AG08395 (cell line): ENCODE results near the gene BLACAT1.
"Not testable (repeated sequence)": the region's sequence is repeated elsewhere in the genome, so short reads cannot be mapped to it uniquely, and the experiment has no call there.

Source experiments
- DNase-seq: peaks from one replicate; pipeline ENCODE4 v3.0.0; 2012; ENCODE audit warnings: mixed read lengths, low spot score

Gene BLACAT1

DNA sequence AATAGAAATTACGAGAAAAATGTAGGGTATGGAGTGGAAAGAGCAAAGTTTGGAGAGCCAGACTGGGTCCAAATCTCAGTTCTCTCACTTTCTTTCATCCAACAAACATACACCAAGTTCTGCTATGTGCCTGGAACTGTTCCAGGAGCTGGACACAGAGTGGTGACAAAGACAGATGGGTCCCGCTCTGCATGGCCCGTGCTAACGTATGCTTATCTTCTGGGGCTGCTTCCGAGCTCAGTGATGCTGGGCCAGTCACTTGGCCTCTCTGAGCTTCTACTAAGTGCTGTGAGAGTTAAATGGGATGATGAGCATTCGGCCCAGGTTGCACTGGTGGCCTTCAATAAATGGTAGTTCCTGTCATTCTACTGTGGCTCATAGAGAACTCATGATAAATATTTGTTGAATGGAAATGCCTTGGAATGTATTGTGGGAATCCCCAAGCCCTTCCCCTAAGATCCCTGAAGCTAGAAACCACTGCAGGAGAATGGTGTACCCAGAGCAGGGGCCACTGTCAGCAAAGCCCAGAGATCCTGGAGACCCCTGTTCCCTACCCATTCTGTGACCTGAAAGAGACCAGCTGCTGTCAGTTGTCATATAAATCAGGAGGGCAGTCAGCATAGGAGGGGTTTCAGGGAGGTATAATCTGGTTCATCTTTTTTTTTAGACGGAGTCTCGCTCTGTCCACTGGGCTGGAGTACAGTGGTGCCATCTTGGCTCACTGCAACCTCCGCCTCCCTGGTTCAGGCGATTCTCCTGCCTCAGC, 37.8 kb downstream of the BLACAT1 start:
- DNase-seq, result no peak

DNA sequence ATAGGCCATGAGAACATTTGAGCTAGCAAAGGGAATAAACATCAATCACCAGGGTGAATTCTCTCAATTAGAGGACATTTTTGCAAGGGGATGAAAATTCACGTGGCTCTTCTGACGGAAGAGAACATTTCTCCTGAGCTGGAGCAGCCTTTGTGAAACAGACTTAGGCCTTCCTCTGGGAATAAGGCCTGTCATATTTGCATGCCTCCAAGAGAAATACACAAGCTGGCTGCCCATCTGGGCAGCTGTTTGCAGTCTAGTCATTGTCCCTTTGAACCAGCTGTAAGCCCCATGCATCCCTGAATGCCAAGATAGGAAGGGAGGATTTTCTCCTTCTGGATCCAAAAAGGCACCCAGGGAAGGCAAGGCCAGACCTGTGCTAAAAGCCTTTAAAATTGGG, 39.5 kb downstream of the BLACAT1 start:
- DNase-seq, result no peak

DNA sequence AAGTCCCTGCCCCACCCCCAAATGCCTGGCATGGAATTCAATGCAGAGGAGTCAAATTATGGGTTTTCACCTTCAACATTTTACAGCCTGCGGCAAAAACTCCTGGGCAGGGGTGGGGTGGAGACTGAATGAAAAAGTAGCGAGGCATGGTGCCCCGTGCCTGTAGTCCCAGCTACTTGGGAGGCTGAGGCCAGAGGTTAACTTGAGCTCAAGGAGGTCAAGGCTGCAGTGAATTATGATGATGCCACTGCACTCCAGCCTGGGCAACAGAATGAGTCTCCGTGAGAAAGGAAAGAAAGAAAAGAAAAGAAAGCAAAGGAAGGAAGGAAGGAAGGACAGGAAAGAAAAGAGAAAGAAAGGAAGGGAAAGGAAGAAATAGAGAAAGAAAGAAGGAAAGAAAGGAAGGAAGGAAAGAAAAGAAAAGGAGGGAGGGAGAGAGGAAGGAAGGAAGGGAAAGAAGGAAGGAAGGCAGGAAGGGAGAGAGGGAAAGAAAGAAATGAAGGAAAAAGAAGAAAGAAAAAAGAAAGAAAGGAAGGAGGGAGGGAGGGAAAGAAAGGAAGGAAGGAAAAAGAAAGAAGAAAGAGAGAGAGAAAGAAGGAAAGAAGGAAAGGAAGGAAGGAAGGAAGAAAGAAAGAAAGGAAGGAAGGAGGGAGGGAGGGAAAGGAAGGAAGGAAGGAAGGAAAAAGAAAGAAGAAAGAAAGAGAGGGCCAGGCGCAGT, 45.1 kb downstream of the BLACAT1 start:
- no peak for DNase-seq

DNA sequence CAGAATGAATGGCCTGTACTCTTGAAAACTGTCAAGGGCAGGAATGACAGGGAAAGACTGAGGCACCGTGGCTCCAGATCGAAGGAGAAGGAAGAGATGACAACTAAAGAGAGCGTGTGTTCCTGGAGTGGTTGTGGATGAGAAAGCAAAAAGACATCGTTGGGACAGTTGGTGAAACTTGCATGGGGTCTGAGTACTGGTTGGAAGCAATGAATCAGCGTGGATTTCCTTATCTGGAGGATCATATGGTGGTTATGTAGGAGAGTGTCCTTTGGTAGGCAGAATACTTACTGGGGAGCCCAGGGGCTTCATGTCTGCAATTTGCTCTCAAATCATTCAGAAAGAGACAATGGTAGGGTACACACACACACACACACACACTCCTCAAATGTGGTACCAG, 47.9 kb downstream of the BLACAT1 start:
- DNase-seq, result no peak

DNA sequence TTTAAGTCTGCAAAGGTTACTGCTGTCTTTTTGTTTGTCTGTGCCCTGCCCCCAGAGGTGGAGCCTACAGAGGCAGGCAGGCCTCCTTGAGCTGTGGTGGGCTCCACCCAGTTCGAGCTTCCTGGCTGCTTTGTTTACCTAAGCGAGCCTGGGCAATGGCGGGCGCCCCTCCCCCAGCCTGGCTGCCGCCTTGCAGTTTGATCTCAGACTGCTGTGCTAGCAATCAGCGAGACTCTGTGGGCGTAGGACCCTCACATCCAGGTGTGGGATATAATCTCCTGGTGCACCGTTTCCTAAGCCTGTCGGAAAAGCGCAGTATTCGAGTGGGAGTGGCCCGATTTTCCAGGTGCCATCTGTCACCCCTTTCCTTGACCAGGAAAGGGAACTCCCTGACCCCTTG, 49.6 kb downstream of the BLACAT1 start:
- DNase-seq, result not testable (repeated sequence)
